Neural crest cell (in vitro differentiated cells): ENCODE measurements around the gene KIF26B. TPM values are rescaled to one million over a fixed set of nuclear protein-coding genes. Genes with fewer than 3 reads are reported as not detected.
A peak's percentile ranks its signal among the peaks of the same experiment; 100 is the strongest.

ENCODE experiments used
- DNase-seq: peaks from one replicate; pipeline ENCODE4 v3.0.0; 2021; ENCODE audit warnings: low read depth, mixed read lengths, low spot score
- H3K27ac Mint-ChIP-seq: one replicate; pipeline ENCODE4 v1.8.0; 2021; ENCODE audit warnings: mild to moderate bottlenecking, mixed read lengths; ENCODE audit not compliant: unreplicated experiment
- H3K27me3 Mint-ChIP-seq: 2 replicates; pipeline ENCODE4 v1.8.0; 2021; ENCODE audit warnings: low read depth, mild to moderate bottlenecking, mixed read lengths
- H3K36me3 Mint-ChIP-seq: 2 replicates; pipeline ENCODE4 v1.8.0; 2021; ENCODE audit warnings: low read depth, mild to moderate bottlenecking, mixed read lengths
- H3K4me1 Mint-ChIP-seq: 2 replicates; pipeline ENCODE4 v1.8.0; 2021; ENCODE audit warnings: mixed read lengths
- H3K4me3 Mint-ChIP-seq: one replicate; pipeline ENCODE4 v1.8.0; 2021; ENCODE audit warnings: mild to moderate bottlenecking, mixed read lengths
- H3K9me3 Mint-ChIP-seq: 2 replicates; pipeline ENCODE4 v1.8.0; 2021; ENCODE audit warnings: mixed read lengths
- CTCF ChIP-seq: fragments of 200-600 bp; sonication (generic); conservative IDR thresholded peaks from 2 replicates; pipeline ENCODE4 v1.5.0; 2021; ENCODE audit warnings: antibody characterized with exemption, mild to moderate bottlenecking
- total RNA-seq: library from RNA; stranded (reverse); gene quantifications from 2 replicates; pipeline ENCODE4 v1.2.1, GENCODE V29; 2021

The KIF26B gene
- total RNA-seq, 1 donor from 2014 or later, result 6.2 TPM

DNA sequence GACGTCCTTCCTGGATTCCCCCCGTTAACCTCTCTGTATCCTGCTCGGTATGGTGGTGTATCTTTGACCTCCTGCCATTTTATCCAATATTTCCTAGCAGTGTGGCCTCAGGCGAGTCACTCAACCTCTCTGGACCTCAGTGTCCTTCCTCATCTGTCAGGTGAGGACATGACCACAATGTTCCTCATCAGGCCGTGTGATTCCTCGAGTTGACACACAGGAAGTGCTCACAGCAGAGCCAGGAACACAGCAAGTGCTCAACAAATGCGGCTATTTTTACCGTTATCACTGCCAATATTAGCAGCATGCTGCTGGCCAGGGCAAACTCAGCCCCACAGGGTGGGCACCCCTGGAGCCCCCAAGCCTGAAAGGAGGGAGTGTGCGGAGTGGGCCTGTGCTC is 450.2 kb downstream of the KIF26B start:
- Mint-ChIP-seq H3K9me3 (no peaks in the 10 kb centered on the region), H3K4me1 (peaks cover 3% of the 10 kb centered on the region), H3K4me3 (no peak overlapping the region), H3K27me3 (no peaks in the 10 kb centered on the region), H3K36me3 (no peaks in the 10 kb centered on the region), H3K27ac (peak overlapping the region; percentile 20)
- DNase-seq, result no peak
- no peak for TF ChIP-seq CTCF

GRCh38 chr1:245605480-245606156 is 450.8 kb downstream of the KIF26B start:
- H3K36me3 Mint-ChIP-seq, result no peaks in the 10 kb centered on the region
- no peaks in the 10 kb centered on the region for H3K27me3 Mint-ChIP-seq
- no peak overlapping the region for H3K4me3 Mint-ChIP-seq
- peaks cover 3% of the 10 kb centered on the region for H3K4me1 Mint-ChIP-seq
- H3K9me3 Mint-ChIP-seq, result no peaks in the 10 kb centered on the region
- H3K27ac Mint-ChIP-seq, result no peak overlapping the region
- TF ChIP-seq CTCF, result no peak
- DNase-seq, result no peak

GRCh38 chr1:245606157-245606725 is 451.5 kb downstream of the KIF26B start:
- Mint-ChIP-seq H3K4me3 (no peak overlapping the region), H3K27me3 (no peaks in the 10 kb centered on the region), H3K36me3 (no peaks in the 10 kb centered on the region), H3K27ac (no peak overlapping the region), H3K9me3 (no peaks in the 10 kb centered on the region), H3K4me1 (peaks cover 3% of the 10 kb centered on the region)
- no peak for TF ChIP-seq CTCF
- DNase-seq, result no peak

GRCh38 chr1:245608271-245608670 is 453.5 kb downstream of the KIF26B start:
- peaks cover 3% of the 10 kb centered on the region for H3K4me1 Mint-ChIP-seq
- H3K9me3 Mint-ChIP-seq, result no peaks in the 10 kb centered on the region
- no peak for DNase-seq
- no peak for TF ChIP-seq CTCF
- no peaks in the 10 kb centered on the region for H3K27me3 Mint-ChIP-seq
- H3K27ac Mint-ChIP-seq, result peak overlapping the region; percentile 70
- H3K36me3 Mint-ChIP-seq, result no peaks in the 10 kb centered on the region
- H3K4me3 Mint-ChIP-seq, result no peak overlapping the region

DNA sequence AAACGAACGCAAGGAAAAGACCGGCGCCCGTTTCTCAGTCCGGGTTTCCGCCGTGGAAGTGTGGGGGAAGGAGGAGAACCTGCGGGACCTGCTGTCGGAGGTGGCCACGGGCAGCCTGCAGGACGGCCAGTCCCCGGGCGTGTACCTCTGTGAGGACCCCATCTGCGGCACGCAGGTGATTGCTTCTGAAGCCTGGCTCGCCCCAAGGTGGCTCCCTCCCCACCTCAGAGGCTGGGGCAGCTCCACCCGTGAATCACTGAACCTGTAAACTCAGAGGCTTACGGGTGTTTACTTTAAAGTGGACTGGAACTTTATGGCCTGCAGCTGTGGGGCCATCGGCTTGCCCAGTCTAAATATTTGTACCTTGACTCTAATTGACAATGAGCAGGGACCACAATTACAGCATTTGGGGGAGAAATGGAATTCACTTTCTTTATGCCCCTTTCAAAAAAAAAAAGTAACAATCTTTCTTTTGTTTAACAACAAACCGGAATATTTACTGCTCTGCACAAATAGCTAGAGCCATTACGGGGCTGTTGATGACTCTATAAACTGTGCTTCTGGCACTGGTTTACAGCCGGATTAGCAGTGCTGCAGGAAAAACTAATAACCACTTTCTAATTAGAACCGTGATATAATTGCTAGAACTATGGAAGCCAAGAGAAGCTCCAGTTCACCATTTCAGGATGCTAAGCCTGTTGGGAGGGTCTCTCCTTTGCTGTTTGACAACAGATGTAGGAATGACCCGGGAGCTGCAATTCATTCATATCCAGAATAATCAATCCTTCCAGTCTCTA is 454.8 kb downstream of the KIF26B start:
- no peak for TF ChIP-seq CTCF
- no peaks in the 10 kb centered on the region for H3K36me3 Mint-ChIP-seq
- no peaks in the 10 kb centered on the region for H3K27me3 Mint-ChIP-seq
- DNase-seq, result no peak
- no peak overlapping the region for H3K4me3 Mint-ChIP-seq
- no peaks in the 10 kb centered on the region for H3K9me3 Mint-ChIP-seq
- H3K27ac Mint-ChIP-seq, result no peak overlapping the region
- H3K4me1 Mint-ChIP-seq, result peaks cover 7% of the 10 kb centered on the region
